ENCODE results near the gene FAM72D.
"Not testable (repeated sequence)": the region's sequence is repeated elsewhere in the genome, so short reads cannot be mapped to it uniquely, and the experiment has no call there.

Gene FAM72D

GRCh38 chr1:145155873-145156272 is 60.1 kb downstream of the FAM72D start:
- not testable (repeated sequence) for DNase-seq

- DNase-seq, result not testable (repeated sequence)
Measured at GRCh38 chr1:145156891-145157610, 61.3 kb downstream of the FAM72D start.

GRCh38 chr1:145157715-145158114 is 61.9 kb downstream of the FAM72D start:
- not testable (repeated sequence) for DNase-seq

GRCh38 chr1:145161046-145161752 is 65.4 kb downstream of the FAM72D start:
- DNase-seq, result not testable (repeated sequence)

All from DMS153 (cell line).